AG04450 (cell line): ENCODE results near the gene PNPLA4. TPM values are rescaled to one million over a fixed set of nuclear protein-coding genes. Genes with fewer than 3 reads are reported as not detected.
A peak's percentile ranks its signal among the peaks of the same experiment; 100 is the strongest.

Experiments
- CTCF ChIA-PET: fragments of 300-600, 350-600 bp; formaldehyde crosslinking; extraction: SDS; loops from one replicate; lab custom pipeline; 2022; ENCODE audit warnings: antibody characterized with exemption, inconsistent platforms; lab: Charles Lee
- POLR2A ChIA-PET: fragments of 350-600 bp; formaldehyde crosslinking; extraction: SDS; loops from one replicate; lab custom pipeline; 2021; ENCODE audit warnings: antibody characterized with exemption, inconsistent platforms; lab: Yijun Ruan, JAX
- DNase-seq: peaks from one replicate; pipeline ENCODE4 v3.0.0-alpha.2; 2011; ENCODE audit warnings: low read depth, low spot score
- H3K27ac ChIP-seq: one replicate; pipeline ENCODE4 v1.5.1; 2012; ENCODE audit warnings: low read depth, low read length, control low read depth
- H3K27me3 ChIP-seq: one replicate; pipeline ENCODE4 v1.6.0; 2012; ENCODE audit warnings: low read length; ENCODE audit not compliant: control insufficient read depth, insufficient read depth
- H3K4me3 ChIP-seq: 2 replicates; pipeline ENCODE4 v1.5.1; 2011; ENCODE audit warnings: mild to moderate bottlenecking, low read depth, low read length, control low read depth
- H3K9me3 ChIP-seq: 2 replicates; pipeline ENCODE4 v1.5.1; 2012; ENCODE audit warnings: low read length; ENCODE audit not compliant: control insufficient read depth, insufficient read depth
- CTCF ChIP-seq: IDR thresholded peaks from 2 replicates; pipeline ENCODE4 v1.5.1; 2011; ENCODE audit warnings: low read depth, low read length, control low read depth, inconsistent platforms
- polyA plus RNA-seq: library from polyadenylated mRNA; depleted of rRNA; stranded (reverse); fragments of >200 nt; gene quantifications from 2 replicates; pipeline ENCODE4 v1.2.3, GENCODE V29; 2011

The PNPLA4 gene
- polyA plus RNA-seq, 1 experiment = 11.0 TPM

- ChIA-PET CTCF (interaction anchor here (1.2 to 1.5 kb wide), 2 partner anchors 34 to 735 kb away, joined by 4 read pairs; no protein-coding TSS in a partner anchor), POLR2A (no interaction called here)
- TF ChIP-seq CTCF = peak; percentile 77
- no peaks in the 10 kb centered on the region; the same call in 1 of the 2 replicates for H3K9me3 ChIP-seq
- H3K27me3 ChIP-seq = no peaks in the 10 kb centered on the region
- no peak overlapping the region for H3K27ac ChIP-seq
- peak; percentile 18 for DNase-seq
- no peak overlapping the region for H3K4me3 ChIP-seq
These were observed 1.2 kb downstream of the PNPLA4 start for GRCh38 chrX:7925867-7926472.

GRCh38 chrX:7921750-7922149 is 5.5 kb downstream of the PNPLA4 start:
- H3K9me3 ChIP-seq = no peaks in the 10 kb centered on the region; the same call in 1 of the 2 replicates
- CTCF ChIA-PET = no interaction called here
- no peaks in the 10 kb centered on the region for H3K27me3 ChIP-seq
- TF ChIP-seq CTCF = no peak
- POLR2A ChIA-PET = no interaction called here
- no peak overlapping the region for H3K4me3 ChIP-seq
- DNase-seq = no peak
- no peak overlapping the region for H3K27ac ChIP-seq

GRCh38 chrX:7908821-7909220 is 18.4 kb downstream of the PNPLA4 start:
- no peaks in the 10 kb centered on the region for H3K9me3 ChIP-seq
- no peak overlapping the region for H3K4me3 ChIP-seq
- H3K27ac ChIP-seq = no peak overlapping the region
- CTCF ChIA-PET = no interaction called here
- H3K27me3 ChIP-seq = no peaks in the 10 kb centered on the region
- TF ChIP-seq CTCF = no peak
- POLR2A ChIA-PET = no interaction called here
- no peak for DNase-seq

- Histone ChIP-seq H3K27me3 (no peaks in the 10 kb centered on the region), H3K4me3 (no peak overlapping the region), H3K27ac (no peak overlapping the region), H3K9me3 (no peaks in the 10 kb centered on the region)
- CTCF ChIA-PET = interaction anchor here (0.6 kb wide), 1 partner anchor 23 kb away, joined by 3 read pairs; no protein-coding TSS in a partner anchor
- no peak for DNase-seq
- TF ChIP-seq CTCF = no peak
- POLR2A ChIA-PET = no interaction called here
These were observed 22.7 kb downstream of the PNPLA4 start for GRCh38 chrX:7904562-7904961.

- Histone ChIP-seq H3K27ac (no peak overlapping the region), H3K27me3 (no peaks in the 10 kb centered on the region), H3K4me3 (no peak overlapping the region), H3K9me3 (no peaks in the 10 kb centered on the region)
- CTCF ChIA-PET = interaction anchor here (1.7 kb wide), 1 partner anchor 33 kb away, joined by 4 read pairs; no protein-coding TSS in a partner anchor
- POLR2A ChIA-PET = no interaction called here
- DNase-seq = no peak
- no peak for TF ChIP-seq CTCF
These were observed 35.3 kb downstream of the PNPLA4 start for GRCh38 chrX:7891928-7892327.
